ENCODE results near the gene RNASEH1. TPM values are rescaled to one million over a fixed set of nuclear protein-coding genes. Genes with fewer than 3 reads are reported as not detected.

RNASEH1 gene
- total and polyA plus RNA-seq, 2 of the 13 experiments (the other 11 are each of a cell fraction or from before 2014, with no cell fraction given), result 14.5 to 57.4 TPM

- TF ChIP-seq ZSCAN12 (CRISPR knock-in tag; IDR thresholded peaks at IDR 0.05) (peak; percentile 81; the same call in 1 of the 2 replicates), ZSCAN25 (CRISPR knock-in tag; IDR thresholded peaks at IDR 0.05) (peak; percentile 66; the same call in 1 of the 2 replicates), ZGPAT (CRISPR knock-in tag; IDR thresholded peaks at IDR 0.05) (peak; percentile 99), ZNF256 (CRISPR knock-in tag; conservative IDR thresholded peaks at IDR 0.05) (peak; percentile 80), ZBTB1 (CRISPR knock-in tag; IDR thresholded peaks at IDR 0.05; ENCODE audit: borderline replicate concordance) (peak; percentile 18; the same call in 1 of the 2 replicates), ZNF616 (CRISPR knock-in tag; IDR thresholded peaks at IDR 0.05; ENCODE audit: low read depth) (peak; percentile 43; the same call in 1 of the 2 replicates), ZNF329 (CRISPR knock-in tag; IDR thresholded peaks at IDR 0.05; ENCODE audit: low read depth) (peak; percentile 94), ZNF10 (CRISPR knock-in tag; IDR thresholded peaks at IDR 0.05; ENCODE audit: borderline replicate concordance, low read depth) (no peak), SUZ12 (IDR thresholded peaks at IDR 0.05; ENCODE audit: low read depth, low read length) (no peak), ZNF30 (CRISPR knock-in tag; IDR thresholded peaks at IDR 0.05) (peak; percentile 94), ZNF747 (CRISPR knock-in tag; IDR thresholded peaks at IDR 0.05; ENCODE audit: borderline replicate concordance) (peak; percentile 93; the same call in 1 of the 2 replicates), ZNF205 (CRISPR knock-in tag; IDR thresholded peaks at IDR 0.05) (peak; percentile 88), EZH2 (conservative IDR thresholded peaks at IDR 0.05; ENCODE audit: low read depth, low read length) (no peak), CERS6 (CRISPR knock-in tag; IDR thresholded peaks at IDR 0.05) (peak; percentile 86; the same call in 1 of the 2 replicates), SP1 (IDR thresholded peaks at IDR 0.05) (no peak), SP1 (CRISPR knock-in tag; IDR thresholded peaks at IDR 0.05) (peak; percentile 96), RARA (CRISPR knock-in tag; IDR thresholded peaks at IDR 0.05) (peak; percentile 91), ERF (CRISPR knock-in tag; IDR thresholded peaks at IDR 0.05) (peak; percentile 92), ZNF609 (CRISPR knock-in tag; IDR thresholded peaks at IDR 0.05; ENCODE audit: borderline replicate concordance) (peak; percentile 89), KDM3A (CRISPR knock-in tag; IDR thresholded peaks at IDR 0.05; ENCODE audit: low read depth) (peak; percentile 77; the same call in 1 of the 2 replicates), SP2 (CRISPR knock-in tag; IDR thresholded peaks at IDR 0.05) (peak; percentile 58), KAT2B (IDR thresholded peaks at IDR 0.05; ENCODE audit: borderline replicate concordance, low read depth, low read length) (no peak), NCOA5 (CRISPR knock-in tag; IDR thresholded peaks at IDR 0.05) (no peak), MAX (IDR thresholded peaks at IDR 0.05) (peak; percentile 99), AHR (CRISPR knock-in tag; IDR thresholded peaks at IDR 0.05) (peak; percentile 81)
Measured at GRCh38 chr2:3558205-3559014, at the start of gene RNASEH1 (continued).

Measured in HepG2 (cell line).